B cell (primary cell): ENCODE results near the gene DDX59. TPM values are rescaled to one million over a fixed set of nuclear protein-coding genes. Genes with fewer than 3 reads are reported as not detected.

Experiments used
- ATAC-seq: fragments of 200-7000 bp; cut with Tn5 transposase; one replicate; pipeline ENCODE4 v1.10.0; 2021; ENCODE audit warnings: low read depth, mild to moderate bottlenecking, moderate number of reproducible peaks, moderate library complexity
- CTCF ChIA-PET: fragments of 350-600 bp; sonication (Branson Sonifier 250); formaldehyde crosslinking; loops from one replicate; lab custom pipeline; 2021; ENCODE audit warnings: antibody characterized with exemption, inconsistent platforms; lab: Charles Lee
- POLR2A ChIA-PET: fragments of 350-600 bp; sonication (Branson Sonifier 250); formaldehyde crosslinking; loops from one replicate; lab custom pipeline; 2021; ENCODE audit warnings: antibody characterized with exemption; lab: Charles Lee
- DNase-seq: peaks from one replicate; pipeline ENCODE4 v3.0.0; 2013
- H2AFZ ChIP-seq: 2 replicates; pipeline ENCODE4 v1.6.1; 2012; ENCODE audit warnings: mild to moderate bottlenecking, low read depth, low read length; ENCODE audit not compliant: insufficient read depth, poor library complexity, severe bottlenecking
- H3K27ac ChIP-seq, 2 donors: 1 replicate in 1 of 2; 2 replicates in 1 of 2; pipeline ENCODE4 v1.5.1; 2012 to 2013; ENCODE audit warnings: low read length in 2 of 2, mild to moderate bottlenecking in 2 of 2, moderate library complexity in 1 of 2
- H3K27me3 ChIP-seq, 4 experiments: fragments of 200-600 bp in 1 of 4; sonication (generic) in 1 of 4; replicated peaks in 1 of 4; 1 replicate in 2 of 4; 2 replicates in 2 of 4; pipeline versions ENCODE4 v1.6.1 to v1.7.0; 2013 to 2016; ENCODE audit warnings: low read length in 3 of 4, mild to moderate bottlenecking in 2 of 4, mixed read lengths in 1 of 4, moderate library complexity in 1 of 4; ENCODE audit not compliant: insufficient read depth in 4 of 4, control insufficient read depth in 3 of 4; ENCODE audit errors: control extremely low read depth in 1 of 4
- H3K36me3 ChIP-seq, 2 experiments: replicated peaks in 1 of 2; 1 replicate in 1 of 2; 2 replicates in 1 of 2; pipeline versions ENCODE4 v1.6.1 to v1.7.1; 2013; ENCODE audit warnings: low read length in 1 of 2; ENCODE audit not compliant: insufficient read depth in 2 of 2, control insufficient read depth in 1 of 2; ENCODE audit errors: control extremely low read depth in 1 of 2, extremely low read depth in 1 of 2
- H3K4me1 ChIP-seq, 2 donors: fragments of 200-600 bp in 1 of 2; sonication (generic) in 1 of 2; 1 replicate in 1 of 2; 2 replicates in 1 of 2; pipeline versions ENCODE4 v1.5.1 to v1.6.1; 2013 to 2017; ENCODE audit warnings: low read length in 2 of 2; ENCODE audit not compliant: control insufficient read depth in 2 of 2, insufficient read depth in 2 of 2
- H3K4me2 ChIP-seq: replicated peaks from 2 replicates; pipeline ENCODE3; 2012; ENCODE audit warnings: mild to moderate bottlenecking, low read depth, low read length; ENCODE audit not compliant: poor library complexity, severe bottlenecking
- H3K4me3 ChIP-seq, 5 experiments: fragments of 200-600 bp in 1 of 5; sonication (generic) in 1 of 5; 1 replicate in 3 of 5; 2 replicates in 2 of 5; pipeline versions ENCODE4 v1.5.1 to v1.7.0; 2011 to 2016; ENCODE audit warnings: low read length in 4 of 5, mild to moderate bottlenecking in 4 of 5, low read depth in 2 of 5, control low read depth in 1 of 5, moderate library complexity in 1 of 5; ENCODE audit not compliant: insufficient read depth in 1 of 5; ENCODE audit errors: control extremely low read depth in 1 of 5, extremely low read depth in 1 of 5
- H3K79me2 ChIP-seq: fragments of 200-600 bp; sonication (generic); one replicate; pipeline ENCODE4 v1.6.0; 2016; ENCODE audit warnings: low read length; ENCODE audit not compliant: control insufficient read depth, insufficient read depth
- H3K9ac ChIP-seq: fragments of 200-600 bp; sonication (generic); 2 replicates; pipeline ENCODE4 v1.6.1; 2017; ENCODE audit warnings: mild to moderate bottlenecking, low read length, moderate library complexity
- H3K9me3 ChIP-seq, 3 donors: one replicate each; pipeline versions ENCODE4 v1.6.1 to v1.7.1; 2013; ENCODE audit warnings: low read length in 2 of 3; ENCODE audit not compliant: control insufficient read depth in 2 of 3, insufficient read depth in 1 of 3; ENCODE audit errors: control extremely low read depth in 1 of 3
- H4K20me1 ChIP-seq: 2 replicates; pipeline ENCODE4 v1.6.0; 2012; ENCODE audit warnings: mild to moderate bottlenecking, low read length; ENCODE audit not compliant: insufficient read depth, control insufficient read depth, poor library complexity, severe bottlenecking
- H3K27ac Mint-ChIP-seq: one replicate; pipeline ENCODE4 v1.8.0; 2021; ENCODE audit warnings: mixed read lengths
- H3K27me3 Mint-ChIP-seq: one replicate; pipeline ENCODE4 v1.8.0; 2021; ENCODE audit warnings: mixed read lengths
- H3K4me1 Mint-ChIP-seq: one replicate; pipeline ENCODE4 v1.8.0; 2021; ENCODE audit warnings: mixed read lengths
- H3K4me3 Mint-ChIP-seq: one replicate; pipeline ENCODE4 v1.8.0; 2021; ENCODE audit warnings: mixed read lengths
- H3K9me3 Mint-ChIP-seq: one replicate; pipeline ENCODE4 v1.8.0; 2022; ENCODE audit warnings: mixed read lengths; ENCODE audit not compliant: insufficient read depth
- CTCF ChIP-seq: fragments of 200-600 bp; IDR thresholded peaks from one replicate; pipeline ENCODE4 v1.8.0; 2022; ENCODE audit warnings: antibody characterized with exemption, mild to moderate bottlenecking
- EZH2 ChIP-seq: IDR thresholded peaks from 2 replicates; pipeline ENCODE4 v1.6.1; 2012; ENCODE audit warnings: borderline replicate concordance, low read depth, mild to moderate bottlenecking, moderate library complexity, low read length; ENCODE audit not compliant: insufficient read depth, poor library complexity, severe bottlenecking
- WGBS: methylation state at CpG from one replicate; pipeline ENCODE4 v1.1.5; 2013; ENCODE audit warnings: missing lambda C conversion rate; ENCODE audit not compliant: insufficient coverage; 5-methylcytosine and 5-hydroxymethylcytosine counted together
- intact Hi-C: fragments of 100-400 bp; cut with micrococcal nuclease; formaldehyde crosslinking; loops from one replicate; pipeline ENCODE4 v1.10.0; 2022
- polyA plus RNA-seq: library from polyadenylated mRNA; depleted of rRNA; stranded (reverse); fragments of >200 nt; gene quantifications from 2 replicates; pipeline ENCODE4 v1.2.3, GENCODE V29; 2012
- total RNA-seq, 2 donors: library from RNA; stranded (reverse); fragments of 120-200 nt in 1 of 2; gene quantifications; 1 replicate in 1 of 2; 2 replicates in 1 of 2; pipeline versions ENCODE4 v1.2.3 to v1.2.4, GENCODE V29; 2013 to 2022

DDX59 gene
- total and polyA plus RNA-seq, 2 donors (not counting 1 experiment from before 2014, with no cell fraction given): 20.2 to 41.9 TPM

- H3K27ac ChIP-seq: no peak overlapping the region
- H3K4me3 ChIP-seq: no peak overlapping the region
- CTCF ChIA-PET: interaction anchor here (2.5 kb wide), 1 partner anchor 37 kb away, joined by 11 read pairs; no protein-coding TSS in a partner anchor
- Mint-ChIP-seq H3K27ac (no peak overlapping the region), H3K9me3 (no peaks in the 10 kb centered on the region), H3K27me3 (no peaks in the 10 kb centered on the region), H3K4me1 (peaks cover 18% of the 10 kb centered on the region), H3K4me3 (no peak overlapping the region)
- ATAC-seq: no peak
- no CpG with 5 or more reads among the region's 1 CpG for WGBS
- H3K79me2 ChIP-seq: no peaks in the 10 kb centered on the region
- H3K36me3 ChIP-seq: peaks cover 0 to 61% of the 10 kb centered on the region in 2 experiments
- H2AFZ ChIP-seq: no peak overlapping the region
- no peak for DNase-seq
- peaks cover 9% of the 10 kb centered on the region for H4K20me1 ChIP-seq
- no peaks in the 10 kb centered on the region for H3K9me3 ChIP-seq
- POLR2A ChIA-PET: no interaction called here
- intact Hi-C loops: no loop called here
- H3K4me2 ChIP-seq: no peak overlapping the region
- TF ChIP-seq EZH2: no peak
- no peak for TF ChIP-seq CTCF
- no peak overlapping the region for H3K9ac ChIP-seq
- H3K27me3 ChIP-seq: no peaks in the 10 kb centered on the region
- H3K4me1 ChIP-seq: peaks cover 0 to 7% of the 10 kb centered on the region in 2 donors
Measured at GRCh38 chr1:200659269-200659668, 10.4 kb downstream of the DDX59 start.

- intact Hi-C loops: no loop called here
- H3K4me1 ChIP-seq: peaks cover 0 to 7% of the 10 kb centered on the region in 2 donors
- H3K27ac ChIP-seq: no peak overlapping the region
- no peaks in the 10 kb centered on the region for H3K9me3 ChIP-seq
- Mint-ChIP-seq H3K4me1 (peaks cover 19% of the 10 kb centered on the region), H3K9me3 (no peaks in the 10 kb centered on the region), H3K27ac (no peak overlapping the region), H3K4me3 (no peak overlapping the region), H3K27me3 (no peaks in the 10 kb centered on the region)
- peaks cover 0 to 54% of the 10 kb centered on the region in 2 experiments for H3K36me3 ChIP-seq
- H3K4me3 ChIP-seq: no peak overlapping the region
- H3K9ac ChIP-seq: no peak overlapping the region
- H3K79me2 ChIP-seq: no peaks in the 10 kb centered on the region
- no peak overlapping the region for H2AFZ ChIP-seq
- peaks cover 9% of the 10 kb centered on the region for H4K20me1 ChIP-seq
- TF ChIP-seq CTCF (no peak), EZH2 (no peak)
- H3K27me3 ChIP-seq: no peaks in the 10 kb centered on the region
- no peak for DNase-seq
- no peak for ATAC-seq
- CTCF ChIA-PET: interaction anchor here (2.5 kb wide), 1 partner anchor 36 kb away, joined by 11 read pairs; no protein-coding TSS in a partner anchor
- H3K4me2 ChIP-seq: no peak overlapping the region
- POLR2A ChIA-PET: no interaction called here
- WGBS: 100% methylated on average over 2 of the region's 4 CpGs
Measured at GRCh38 chr1:200658037-200658818, 11.5 kb downstream of the DDX59 start.
